ENCODE results near the gene L3MBTL3.

GRCh38 chr6:130099119-130099518 is 80.7 kb downstream of the L3MBTL3 start:
- no peak for TF ChIP-seq REST (IDR thresholded peaks at IDR 0.05; ENCODE audit: unreplicated experiment)
- TF ChIP-seq CTCF (conservative IDR thresholded peaks at IDR 0.05; ENCODE audit: low read depth in 2 of 2) = no peak
- no peak for TF ChIP-seq EZH2 (IDR thresholded peaks at IDR 0.05; ENCODE audit: low read depth, unreplicated experiment)
- no peak for TF ChIP-seq EZH2phosphoT487 (IDR thresholded peaks at IDR 0.05; ENCODE audit: unreplicated experiment)
- TF ChIP-seq POLR2AphosphoS5 (IDR thresholded peaks at IDR 0.05; ENCODE audit: low read depth) = no peak
- no peak for TF ChIP-seq CREB1 (CRISPR knock-in tag; IDR thresholded peaks at IDR 0.05; ENCODE audit: low read depth)
- TF ChIP-seq ZNF114 (CRISPR knock-in tag; IDR thresholded peaks at IDR 0.05) = no peak
- no peak for TF ChIP-seq JUNB (IDR thresholded peaks at IDR 0.05; ENCODE audit: unreplicated experiment)
- TF ChIP-seq ZNF331 (CRISPR knock-in tag; IDR thresholded peaks at IDR 0.05; ENCODE audit: low read depth) = no peak

All from GM23338 (cell line).